GM12892 (cell line): ENCODE measurements around the gene CFAP46.

Experiments
- POLR2A ChIP-seq: IDR thresholded peaks from 2 replicates; pipeline ENCODE4 v1.6.1; 2011; ENCODE audit warnings: low read depth, low read length, control low read depth
- POLR2AphosphoS5 ChIP-seq: IDR thresholded peaks from 2 replicates; pipeline ENCODE4 v1.6.1; 2011; ENCODE audit warnings: low read depth, low read length, control low read depth

DNA sequence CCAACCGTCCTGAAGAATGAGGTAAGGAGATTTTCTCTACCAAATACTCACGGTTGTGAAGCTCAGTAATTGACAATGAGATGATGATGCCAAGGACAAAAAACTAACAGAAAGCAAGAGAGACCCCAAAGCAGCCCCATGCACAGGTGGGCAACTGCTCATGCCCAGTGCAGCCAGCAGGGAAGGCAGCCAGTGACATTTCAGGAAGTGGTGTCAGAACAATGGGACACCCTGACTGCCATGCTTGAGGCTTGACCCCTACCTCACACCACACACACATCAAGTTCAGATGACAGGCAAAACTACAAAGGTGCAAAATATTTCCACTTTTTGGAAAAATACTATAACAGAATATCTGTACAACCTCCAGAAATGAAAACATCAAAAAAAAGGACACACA lies 66.9 kb downstream of the CFAP46 start:
- TF ChIP-seq POLR2A: no peak
- no peak for TF ChIP-seq POLR2AphosphoS5
